Cardiac fibroblast (primary cell): ENCODE results near the gene GARIN5A.
A peak's percentile ranks its signal among the peaks of the same experiment; 100 is the strongest.

ENCODE experiments used
- DNase-seq, 2 donors: peaks; one replicate each; pipeline versions ENCODE4 v3.0.0 to v3.0.0-alpha.2; 2010; ENCODE audit warnings: low read depth in 2 of 2
- H3K4me3 ChIP-seq, 2 donors: replicated peaks in 1 of 2; 1 replicate in 1 of 2; 2 replicates in 1 of 2; pipeline ENCODE4 v1.5.1; 2011; ENCODE audit warnings: low read depth in 2 of 2, low read length in 2 of 2, mild to moderate bottlenecking in 2 of 2, moderate library complexity in 1 of 2
- TF ChIP-seq, protein P1 (sequence below): IDR thresholded peaks from one replicate; pipeline ENCODE4 v1.5.1; 2011; ENCODE audit warnings: low read depth, mild to moderate bottlenecking, low read length, inconsistent platforms

GARIN5A gene

DNA sequence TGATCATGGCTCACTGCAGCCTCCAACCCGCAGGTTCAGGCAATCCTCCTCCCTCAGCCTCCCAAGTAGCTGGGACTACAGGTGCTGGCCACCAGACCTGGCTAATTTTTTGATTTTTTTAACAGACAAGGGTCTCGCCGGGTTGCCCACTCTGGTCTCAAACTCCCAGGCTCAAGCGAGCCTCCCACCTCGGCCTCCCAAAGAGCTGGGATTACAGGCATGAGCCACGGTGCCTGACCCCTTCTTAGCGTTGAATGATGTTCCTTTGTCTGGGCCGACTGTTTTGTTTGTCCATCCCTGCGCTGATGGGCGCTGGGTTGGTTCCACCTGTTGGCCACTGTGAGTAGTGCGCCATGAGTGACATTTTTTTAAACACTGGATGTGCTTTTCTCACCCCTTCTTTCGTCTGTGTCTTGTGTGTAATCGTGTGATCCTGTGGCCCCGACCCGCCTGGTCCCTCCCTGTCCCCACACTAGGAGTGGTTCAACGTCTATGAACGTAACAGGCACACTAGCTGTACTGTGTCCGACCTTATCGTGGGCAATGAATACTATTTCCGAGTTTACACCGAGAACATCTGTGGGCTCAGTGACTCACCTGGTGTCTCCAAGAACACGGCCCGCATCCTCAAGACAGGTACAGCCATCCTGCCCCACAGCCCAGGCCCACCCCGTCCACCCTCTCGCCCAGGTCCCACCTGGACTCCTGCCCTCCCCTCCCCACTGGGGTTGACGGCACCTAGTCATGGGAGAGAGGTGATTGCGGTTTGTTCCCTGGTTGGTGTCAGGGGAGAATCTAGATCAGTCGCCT is 15.4 kb downstream of the GARIN5A start:
- no peak overlapping the region for H3K4me3 ChIP-seq
- TF ChIP-seq, protein P1, sequence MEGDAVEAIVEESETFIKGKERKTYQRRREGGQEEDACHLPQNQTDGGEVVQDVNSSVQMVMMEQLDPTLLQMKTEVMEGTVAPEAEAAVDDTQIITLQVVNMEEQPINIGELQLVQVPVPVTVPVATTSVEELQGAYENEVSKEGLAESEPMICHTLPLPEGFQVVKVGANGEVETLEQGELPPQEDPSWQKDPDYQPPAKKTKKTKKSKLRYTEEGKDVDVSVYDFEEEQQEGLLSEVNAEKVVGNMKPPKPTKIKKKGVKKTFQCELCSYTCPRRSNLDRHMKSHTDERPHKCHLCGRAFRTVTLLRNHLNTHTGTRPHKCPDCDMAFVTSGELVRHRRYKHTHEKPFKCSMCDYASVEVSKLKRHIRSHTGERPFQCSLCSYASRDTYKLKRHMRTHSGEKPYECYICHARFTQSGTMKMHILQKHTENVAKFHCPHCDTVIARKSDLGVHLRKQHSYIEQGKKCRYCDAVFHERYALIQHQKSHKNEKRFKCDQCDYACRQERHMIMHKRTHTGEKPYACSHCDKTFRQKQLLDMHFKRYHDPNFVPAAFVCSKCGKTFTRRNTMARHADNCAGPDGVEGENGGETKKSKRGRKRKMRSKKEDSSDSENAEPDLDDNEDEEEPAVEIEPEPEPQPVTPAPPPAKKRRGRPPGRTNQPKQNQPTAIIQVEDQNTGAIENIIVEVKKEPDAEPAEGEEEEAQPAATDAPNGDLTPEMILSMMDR: peak; percentile 86
- DNase-seq: peak; percentile 77 to 78

DNA sequence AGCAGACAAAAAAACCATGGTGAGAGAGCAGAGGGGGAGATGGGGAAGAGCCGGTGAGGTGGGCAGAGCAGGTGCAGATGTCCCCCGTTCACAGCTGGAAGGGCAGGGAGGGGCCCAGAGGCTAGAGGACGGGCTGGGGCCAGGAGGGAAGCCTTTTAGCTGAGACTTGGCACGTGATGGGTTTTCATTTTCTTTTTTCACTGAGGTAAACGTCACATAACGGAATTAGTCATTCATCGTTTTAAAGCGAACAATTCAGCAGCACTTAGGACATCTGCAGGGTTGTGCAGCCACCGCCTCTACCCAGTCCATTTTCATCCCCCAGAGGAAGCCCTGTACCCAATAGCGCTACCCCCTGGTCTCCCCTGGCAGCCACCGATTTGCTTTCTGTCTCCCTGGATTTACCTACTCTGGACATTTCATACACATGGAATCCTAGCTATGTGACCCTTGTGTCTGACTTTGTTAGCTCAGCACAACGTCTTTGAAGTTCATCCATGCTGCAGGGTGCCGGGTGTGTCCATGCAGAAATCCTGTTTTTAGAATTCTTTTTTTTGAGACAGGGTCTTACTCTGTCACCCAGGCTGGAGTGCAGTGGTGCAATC is 16.4 kb downstream of the GARIN5A start:
- no peak overlapping the region for H3K4me3 ChIP-seq
- DNase-seq: peak; percentile 34 to 56
- TF ChIP-seq, protein P1: no peak

DNA sequence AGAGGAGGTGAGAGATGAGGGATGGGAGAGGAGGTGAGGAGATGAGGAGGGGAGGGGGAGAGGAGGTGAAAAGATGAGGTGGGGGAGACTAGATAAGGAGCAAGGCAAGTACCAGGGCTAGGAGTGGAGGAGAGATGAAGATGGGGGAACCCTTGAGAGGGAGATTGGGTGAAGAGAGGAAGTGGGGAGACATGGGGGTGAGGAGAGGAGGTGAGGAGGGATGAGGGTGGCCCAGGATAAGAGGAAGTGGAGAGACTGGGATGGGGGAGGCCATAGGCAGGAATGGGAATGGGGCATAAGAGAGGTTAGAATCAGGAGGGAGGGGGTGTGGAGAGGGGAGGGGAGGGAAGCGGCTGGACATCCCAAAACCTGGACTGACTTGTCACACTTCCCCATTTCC is 17.0 kb downstream of the GARIN5A start:
- DNase-seq: no peak
- TF ChIP-seq, protein P1: no peak
- H3K4me3 ChIP-seq: no peak overlapping the region

DNA sequence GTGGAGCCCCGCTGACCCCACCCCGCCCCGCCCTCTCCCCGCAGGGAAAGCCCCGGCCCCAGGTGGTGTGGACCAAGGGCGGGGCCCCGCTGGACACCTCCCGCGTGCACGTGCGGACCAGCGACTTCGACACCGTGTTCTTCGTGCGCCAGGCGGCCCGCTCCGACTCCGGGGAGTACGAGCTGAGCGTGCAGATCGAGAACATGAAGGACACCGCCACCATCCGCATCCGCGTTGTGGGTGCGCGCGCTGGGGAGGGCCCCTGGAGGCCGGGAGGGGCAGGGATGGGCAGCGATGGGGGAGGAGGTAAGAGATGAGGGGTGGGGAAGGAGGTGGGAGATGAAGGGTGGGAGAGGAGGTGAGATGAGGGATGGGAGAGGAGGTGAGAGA is 17.6 kb downstream of the GARIN5A start:
- no peak for DNase-seq
- no peak overlapping the region for H3K4me3 ChIP-seq
- TF ChIP-seq, protein P1: no peak

DNA sequence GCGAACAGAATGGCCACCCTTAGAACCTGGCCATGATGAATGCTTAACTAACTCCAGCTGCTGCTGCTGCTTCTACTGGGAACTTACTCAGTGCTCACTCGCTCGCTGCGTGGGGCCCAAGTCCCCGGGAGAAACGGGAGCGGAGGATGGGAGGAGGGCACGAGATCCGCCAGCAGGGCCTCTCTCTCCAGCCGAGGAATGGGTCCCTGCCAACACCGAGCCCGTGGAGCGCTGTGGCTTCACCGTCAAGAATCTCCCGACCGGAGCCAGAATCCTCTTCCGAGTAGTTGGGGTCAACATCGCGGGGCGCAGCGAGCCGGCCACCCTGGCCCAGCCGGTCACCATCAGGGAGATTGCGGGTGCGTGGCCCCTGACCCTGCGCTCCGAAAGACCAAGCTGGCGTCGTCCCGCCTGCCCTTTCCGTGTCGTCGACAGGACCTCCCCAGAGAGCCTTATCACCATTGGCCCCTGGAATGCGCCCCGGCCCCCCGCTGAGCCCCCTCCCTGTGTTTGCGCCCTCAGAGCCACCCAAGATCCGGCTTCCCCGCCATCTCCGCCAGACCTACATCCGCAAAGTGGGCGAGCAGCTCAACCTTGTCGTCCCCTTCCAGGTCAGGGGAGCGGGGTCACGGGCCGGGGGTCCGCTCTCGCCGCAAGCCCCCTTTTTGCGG is 18.1 kb downstream of the GARIN5A start:
- TF ChIP-seq, protein P1: no peak
- peak in 1 of 2 donors; percentile 46 for DNase-seq
- no peak overlapping the region for H3K4me3 ChIP-seq

DNA sequence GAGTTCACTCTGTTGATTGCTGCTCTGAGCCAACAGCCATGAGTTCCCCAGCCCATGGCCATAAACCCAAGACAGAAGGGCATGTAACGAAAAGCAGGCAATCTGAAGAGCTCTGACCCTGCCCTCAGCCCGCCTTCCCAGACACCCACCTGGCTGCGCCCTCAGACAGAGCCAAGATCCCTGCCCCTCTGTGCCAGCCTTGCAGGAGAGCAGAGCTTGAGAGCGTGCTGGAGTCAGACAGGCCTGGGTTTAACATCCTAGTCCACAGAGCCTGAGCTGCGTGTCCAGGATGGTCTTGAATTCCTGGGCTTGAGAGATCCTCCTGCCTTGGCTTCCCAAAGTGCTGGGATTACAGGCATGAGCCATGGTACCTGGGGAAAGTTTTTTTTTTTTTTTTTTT is 19.3 kb downstream of the GARIN5A start:
- DNase-seq: no peak
- H3K4me3 ChIP-seq: no peak overlapping the region
- TF ChIP-seq, protein P1: no peak
